D341Med (cell line): ENCODE measurements around the gene SPATA13.
"Not testable (repeated sequence)": the region's sequence is repeated elsewhere in the genome, so short reads cannot be mapped to it uniquely, and the experiment has no call there.

Experiments used
- DNase-seq: peaks from one replicate; pipeline ENCODE4 v3.0.0; 2012; ENCODE audit warnings: low spot score

SPATA13 gene

GRCh38 chr13:24160458-24161009 is at the start of gene SPATA13:
TSS of gene SPATA13 (plus strand) at chr13:24160720. CDS start at chr13:24222930, 62,210 bp downstream.
- peak; percentile 99 for DNase-seq

- DNase-seq, result no peak
These were observed 47.7 kb upstream of the SPATA13 start for GRCh38 chr13:24112791-24113190.

- DNase-seq, result no peak
These were observed 44.8 kb upstream of the SPATA13 start for GRCh38 chr13:24115671-24116070.

GRCh38 chr13:24116131-24116530 is 44.4 kb upstream of the SPATA13 start:
- no peak for DNase-seq

DNA sequence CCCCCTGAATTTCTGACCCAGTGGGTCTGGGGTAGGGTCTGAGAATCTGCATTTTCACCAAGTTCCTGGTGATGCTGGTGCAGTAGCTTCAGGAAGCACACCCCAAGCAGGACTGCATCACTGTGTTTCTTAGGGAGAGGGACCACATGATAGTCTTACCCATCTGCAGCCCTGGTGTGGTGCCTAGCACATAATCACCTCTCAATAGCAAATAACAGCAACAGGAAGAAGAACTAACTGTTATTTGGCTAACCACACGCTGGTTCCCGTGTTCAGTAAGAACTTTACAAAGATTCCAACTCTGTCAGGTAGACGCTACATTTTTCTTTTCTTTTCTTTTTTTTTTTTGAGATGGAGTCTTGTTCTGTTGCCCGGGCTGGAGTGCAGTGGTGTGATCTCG is 41.9 kb upstream of the SPATA13 start:
- no peak for DNase-seq

DNA sequence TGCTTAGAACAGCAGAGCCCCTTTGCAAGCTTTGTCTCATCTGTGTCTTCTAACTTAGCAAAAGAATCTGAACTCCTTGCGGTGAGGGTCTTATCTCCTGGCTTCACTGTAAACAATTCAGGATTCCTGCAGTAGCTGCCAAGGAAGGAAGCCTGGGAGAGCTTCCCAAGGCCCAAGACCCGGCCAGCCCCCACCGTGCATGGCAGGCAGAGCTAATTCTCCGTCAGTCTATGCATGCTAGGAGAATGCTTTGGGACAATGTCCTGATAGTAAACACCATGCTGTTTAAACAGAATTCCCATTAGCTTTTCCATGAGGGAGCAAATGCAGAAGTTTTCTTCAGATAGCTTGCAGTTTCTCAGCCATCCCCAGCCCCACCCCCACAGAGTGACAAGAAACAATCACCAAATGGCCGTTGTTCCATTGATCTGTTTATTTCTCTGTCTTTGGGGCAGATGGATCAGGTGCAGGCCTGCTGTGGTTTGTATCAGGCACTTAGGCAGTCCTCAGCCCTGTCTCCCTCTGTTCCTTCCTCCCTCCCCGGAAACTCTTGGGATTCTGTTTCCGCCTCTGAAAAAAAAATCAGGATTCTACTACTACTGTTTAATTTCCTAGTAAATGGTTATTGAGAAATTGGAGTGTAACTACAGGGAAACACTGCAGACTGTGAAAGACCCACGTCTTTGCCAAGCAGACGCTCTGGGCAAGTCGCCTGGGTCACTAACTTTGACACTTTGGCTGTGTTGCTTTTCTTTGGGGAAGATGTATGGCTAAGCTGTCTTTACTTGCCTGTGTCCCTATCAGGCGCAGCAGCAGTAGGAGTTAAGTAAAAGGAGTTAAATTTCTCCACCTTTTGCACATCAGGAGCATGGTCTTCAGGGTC is 40.7 kb upstream of the SPATA13 start:
- DNase-seq, result no peak

DNA sequence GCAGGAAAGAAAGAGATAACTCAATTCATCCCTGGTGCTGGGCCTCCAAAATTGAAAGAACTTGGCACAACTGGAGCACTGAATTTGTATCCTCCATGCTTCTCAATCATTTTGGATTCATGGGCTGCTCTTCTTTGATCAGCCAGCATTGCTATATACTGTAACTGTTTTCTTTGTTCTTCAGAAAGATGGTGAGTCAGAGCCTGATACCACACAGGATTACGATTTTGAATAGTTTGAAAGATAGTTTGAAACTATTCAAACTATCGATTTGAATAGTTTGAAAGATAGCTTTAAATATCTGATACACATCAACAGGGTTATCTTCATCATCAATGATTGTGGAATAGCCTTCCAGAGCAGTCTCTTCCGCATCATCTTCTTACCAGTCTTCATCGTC is 38.5 kb upstream of the SPATA13 start:
- DNase-seq, result not testable (repeated sequence)

- no peak for DNase-seq
These were observed 38.0 kb upstream of the SPATA13 start for GRCh38 chr13:24122569-24122968.

DNA sequence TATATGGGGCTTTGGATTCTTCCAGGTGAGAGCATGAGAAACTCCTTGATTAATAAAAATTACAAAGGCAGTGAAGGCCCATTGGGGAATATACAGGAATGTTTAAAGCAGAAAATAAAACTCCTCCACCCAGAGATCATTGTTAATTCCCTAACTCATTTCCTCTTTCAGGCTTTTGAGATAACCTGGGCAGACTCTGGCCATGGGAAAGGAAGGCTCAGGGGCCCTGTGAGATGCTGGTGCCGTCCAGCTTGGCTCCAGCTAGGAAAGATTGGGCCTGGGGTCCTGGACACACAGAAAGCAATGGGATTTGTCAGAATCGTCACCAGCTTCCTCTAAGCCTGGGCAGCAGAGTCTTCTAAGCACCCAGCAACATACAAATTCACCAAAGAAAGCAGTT is 36.8 kb upstream of the SPATA13 start:
- DNase-seq, result no peak

GRCh38 chr13:24124789-24125476 is 35.6 kb upstream of the SPATA13 start:
- no peak for DNase-seq

DNA sequence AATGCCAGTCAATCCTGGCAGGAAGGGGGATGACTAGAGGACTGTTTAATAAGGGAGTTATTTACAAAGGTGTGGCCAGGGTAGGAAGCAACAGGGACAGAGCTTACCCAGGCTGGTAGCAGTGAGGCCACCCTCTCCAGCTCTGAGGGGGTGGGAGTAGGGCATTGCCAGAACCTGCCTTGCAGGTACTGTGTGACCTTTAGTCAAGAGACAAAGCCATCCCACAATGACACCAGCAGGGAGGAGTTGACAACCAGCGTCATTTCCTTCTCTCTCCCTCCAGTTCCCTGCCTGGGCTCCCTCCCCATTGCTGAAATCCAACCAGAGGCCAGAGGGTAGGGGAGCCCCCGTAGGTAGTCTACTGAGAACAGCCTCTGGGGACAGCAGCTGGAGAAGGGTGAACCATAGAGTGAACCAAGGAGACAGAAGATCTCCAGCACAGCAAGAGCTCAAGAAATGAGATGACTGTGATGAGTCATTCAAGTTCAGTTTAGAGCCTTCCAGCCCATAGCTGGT is 33.3 kb upstream of the SPATA13 start:
- no peak for DNase-seq

GRCh38 chr13:24128112-24128511 is 32.4 kb upstream of the SPATA13 start:
- no peak for DNase-seq

DNA sequence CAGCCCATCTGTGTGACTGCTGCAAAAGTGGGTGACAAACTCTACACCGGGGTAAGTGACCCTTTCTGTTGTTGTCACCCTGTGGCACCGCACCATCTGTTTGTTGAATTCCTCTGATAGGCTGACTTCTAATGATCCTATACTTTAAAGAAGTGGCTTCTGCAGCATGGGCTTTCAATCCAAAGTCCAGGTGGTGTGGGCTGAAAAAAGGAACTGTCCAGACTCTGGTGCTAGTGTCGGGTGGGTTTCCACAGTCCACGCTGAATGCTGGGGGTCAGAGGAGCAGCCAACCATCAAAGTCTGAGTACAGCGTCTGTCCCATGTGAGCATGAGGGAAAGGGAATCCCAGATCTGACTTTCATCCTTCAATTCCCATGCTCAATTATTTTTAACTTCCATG is 31.6 kb upstream of the SPATA13 start:
- DNase-seq, result no peak

- DNase-seq, result no peak
These were observed 30.4 kb upstream of the SPATA13 start for GRCh38 chr13:24129914-24130774.

- DNase-seq, result no peak
These were observed 28.8 kb upstream of the SPATA13 start for GRCh38 chr13:24131749-24132148.

DNA sequence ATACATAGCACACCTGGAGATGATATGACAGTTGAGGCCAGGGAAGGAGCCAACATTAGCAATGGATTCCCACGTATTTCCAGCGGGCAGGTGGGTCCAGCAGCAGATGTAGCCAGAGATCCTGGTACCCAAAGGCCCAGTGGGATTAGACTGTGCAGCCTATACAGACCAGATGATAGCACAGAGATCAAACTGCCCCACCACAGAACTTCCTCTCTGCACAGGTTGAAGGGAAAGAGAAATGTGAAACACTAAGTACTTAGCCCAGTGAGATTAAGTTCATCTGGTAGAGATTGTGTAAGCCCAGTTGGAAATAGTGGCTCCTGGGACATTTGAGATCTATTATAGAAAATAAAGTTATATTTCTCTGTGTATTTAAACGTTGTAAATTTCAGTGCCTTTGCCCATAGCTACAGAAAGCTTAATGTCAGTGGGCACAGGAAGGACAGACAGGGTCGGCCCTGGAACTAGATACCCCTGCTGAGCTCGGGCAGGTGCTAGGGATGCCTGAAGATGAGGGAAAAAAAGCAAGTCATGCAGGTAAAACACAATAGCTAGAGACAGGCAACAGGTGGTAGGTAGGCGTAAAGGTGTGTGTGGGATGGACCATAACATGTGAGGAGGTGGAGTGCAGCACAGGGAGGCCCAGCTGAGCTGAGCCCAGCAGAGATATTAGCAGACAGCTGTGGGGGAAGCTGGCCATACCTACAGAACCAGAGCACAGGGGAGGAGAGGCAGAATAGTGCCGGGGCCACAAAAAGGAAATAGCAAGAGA is 27.3 kb upstream of the SPATA13 start:
- no peak for DNase-seq

GRCh38 chr13:24134231-24134630 is 26.3 kb upstream of the SPATA13 start:
- peak; percentile 65 for DNase-seq

GRCh38 chr13:24134757-24135156 is 25.8 kb upstream of the SPATA13 start:
- DNase-seq, result no peak

- DNase-seq, result no peak
These were observed 24.7 kb upstream of the SPATA13 start for GRCh38 chr13:24135674-24136300.

DNA sequence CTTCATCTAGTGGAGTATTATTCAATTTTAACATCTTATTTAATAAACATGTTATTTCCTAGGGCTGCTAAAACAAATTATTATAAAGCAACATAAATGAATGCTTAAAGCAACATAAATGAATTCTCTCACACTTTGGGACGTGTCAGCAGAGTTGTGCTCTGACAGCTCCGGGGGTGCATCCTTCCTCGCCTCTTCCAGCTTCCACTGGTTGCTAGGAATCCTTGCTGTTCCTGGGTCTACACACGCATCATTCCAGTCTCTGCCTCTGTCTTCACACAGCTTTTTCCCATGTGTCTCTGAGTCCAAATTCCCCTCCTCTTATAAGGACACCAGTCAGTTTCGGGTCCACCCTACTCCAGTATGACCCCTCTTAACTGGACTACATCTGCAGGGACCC is 21.6 kb upstream of the SPATA13 start:
- DNase-seq, result no peak
